DMS114 treated with DMSO at 0.1 percent for 48 hours (cell line): Measurements from ENCODE around the gene TMPRSS13.
"Not testable (repeated sequence)": the region's sequence is repeated elsewhere in the genome, so short reads cannot be mapped to it uniquely, and the experiment has no call there.

Experiments
- DNase-seq: peaks from one replicate; lab custom pipeline; 2025; ENCODE audit not compliant: unreplicated experiment; lab: John Stamatoyannopoulos, UW

TMPRSS13 gene

DNA sequence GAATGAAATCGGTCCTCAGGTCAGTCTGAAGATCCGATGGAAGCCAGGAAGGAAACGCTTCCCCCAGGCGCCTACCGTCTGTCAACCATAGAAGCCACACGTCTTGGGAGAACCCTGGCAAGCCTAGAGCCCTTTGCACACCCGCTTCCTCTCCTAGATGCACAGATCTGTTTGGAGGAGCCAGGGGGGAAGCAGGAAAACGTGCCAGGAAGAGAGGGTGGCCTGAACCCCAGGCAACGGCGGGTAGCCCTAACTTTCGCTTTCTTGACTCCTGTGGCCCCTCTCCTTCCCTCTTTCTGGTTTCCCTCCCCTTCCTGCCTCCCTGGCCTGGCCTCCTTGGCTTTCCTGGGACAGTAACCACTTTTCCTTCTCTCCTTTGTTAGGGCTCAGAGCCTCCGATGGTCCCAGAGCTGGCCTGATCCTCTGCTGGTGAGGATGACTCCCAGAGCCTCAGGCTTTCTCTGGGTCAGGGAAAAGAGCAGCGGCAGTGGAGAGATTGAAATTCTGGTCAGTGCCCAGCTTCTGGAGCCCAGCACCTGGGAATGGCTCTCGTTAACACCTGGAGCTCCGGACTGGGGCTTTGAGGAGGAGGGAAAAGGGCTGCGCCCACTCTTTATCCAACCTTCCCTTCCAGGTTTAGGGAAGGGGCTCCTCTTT, 54.8 kb downstream of the TMPRSS13 start:
- DNase-seq: no peak

- no peak for DNase-seq
These were observed 55.4 kb downstream of the TMPRSS13 start for GRCh38 chr11:117873828-117874125.

DNA sequence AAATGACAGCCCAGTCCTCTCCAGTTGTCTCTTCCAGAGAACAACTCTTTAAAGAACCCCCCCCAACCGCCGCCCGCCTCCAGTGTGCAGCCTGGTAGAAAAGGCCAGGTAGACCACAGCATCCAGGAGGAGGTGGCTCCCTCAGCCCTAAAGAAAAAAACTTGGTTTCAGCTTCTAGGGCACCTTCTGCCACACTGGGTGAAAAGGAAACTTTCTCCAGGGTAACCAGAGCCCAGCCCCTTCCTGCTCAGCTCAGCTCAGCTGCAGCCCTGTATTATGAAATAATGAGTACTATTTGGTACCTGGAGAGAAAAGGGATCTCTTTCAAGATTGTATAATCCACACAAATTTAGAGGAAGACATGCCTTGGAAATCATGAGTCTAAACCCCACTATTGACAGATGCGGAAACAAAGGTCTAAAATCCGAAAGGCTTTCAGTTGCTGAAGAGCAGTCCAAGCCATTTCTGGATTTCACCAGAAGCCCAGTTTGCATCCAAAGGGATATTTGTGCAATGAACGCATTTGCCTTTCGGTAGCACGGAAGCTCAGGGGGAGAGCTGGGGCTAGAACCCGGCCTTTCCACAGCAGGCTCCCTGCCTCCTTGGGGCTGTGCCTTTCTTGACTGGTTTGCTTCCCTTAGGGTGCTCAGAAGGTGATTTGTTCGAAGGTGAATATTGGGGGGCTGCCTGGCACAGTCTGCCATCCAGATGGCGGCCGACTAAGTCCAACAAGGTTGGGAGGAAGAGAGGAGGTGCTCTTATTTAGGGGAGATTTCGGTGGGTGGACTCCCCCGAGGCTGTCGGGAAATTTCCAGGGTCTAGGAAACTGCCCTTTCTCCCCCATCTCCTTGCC, 56.0 kb downstream of the TMPRSS13 start:
- DNase-seq: no peak

- DNase-seq: no peak
These were observed 56.7 kb downstream of the TMPRSS13 start for GRCh38 chr11:117872420-117872961.

- no peak for DNase-seq
These were observed 57.4 kb downstream of the TMPRSS13 start for GRCh38 chr11:117871784-117872183.

DNA sequence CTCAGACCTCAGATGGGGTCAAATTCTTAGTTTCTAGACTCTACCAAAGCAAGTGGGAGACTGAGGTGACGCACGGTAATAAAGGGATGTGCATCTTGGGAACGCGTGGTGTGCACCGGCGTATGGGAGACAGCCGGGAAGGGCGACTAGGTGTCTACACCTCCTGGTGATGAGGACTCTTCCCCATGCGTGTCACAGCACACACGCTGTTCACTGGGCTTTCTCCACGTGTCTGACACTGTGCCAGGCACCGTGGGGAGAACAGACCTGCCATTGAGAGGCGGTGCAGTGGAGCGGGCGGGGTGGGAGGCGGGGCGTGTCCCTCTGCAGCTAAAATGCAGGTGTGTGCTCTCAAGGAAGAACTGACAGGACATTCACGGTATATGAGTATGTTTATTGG, 58.0 kb downstream of the TMPRSS13 start:
- no peak for DNase-seq

DNA sequence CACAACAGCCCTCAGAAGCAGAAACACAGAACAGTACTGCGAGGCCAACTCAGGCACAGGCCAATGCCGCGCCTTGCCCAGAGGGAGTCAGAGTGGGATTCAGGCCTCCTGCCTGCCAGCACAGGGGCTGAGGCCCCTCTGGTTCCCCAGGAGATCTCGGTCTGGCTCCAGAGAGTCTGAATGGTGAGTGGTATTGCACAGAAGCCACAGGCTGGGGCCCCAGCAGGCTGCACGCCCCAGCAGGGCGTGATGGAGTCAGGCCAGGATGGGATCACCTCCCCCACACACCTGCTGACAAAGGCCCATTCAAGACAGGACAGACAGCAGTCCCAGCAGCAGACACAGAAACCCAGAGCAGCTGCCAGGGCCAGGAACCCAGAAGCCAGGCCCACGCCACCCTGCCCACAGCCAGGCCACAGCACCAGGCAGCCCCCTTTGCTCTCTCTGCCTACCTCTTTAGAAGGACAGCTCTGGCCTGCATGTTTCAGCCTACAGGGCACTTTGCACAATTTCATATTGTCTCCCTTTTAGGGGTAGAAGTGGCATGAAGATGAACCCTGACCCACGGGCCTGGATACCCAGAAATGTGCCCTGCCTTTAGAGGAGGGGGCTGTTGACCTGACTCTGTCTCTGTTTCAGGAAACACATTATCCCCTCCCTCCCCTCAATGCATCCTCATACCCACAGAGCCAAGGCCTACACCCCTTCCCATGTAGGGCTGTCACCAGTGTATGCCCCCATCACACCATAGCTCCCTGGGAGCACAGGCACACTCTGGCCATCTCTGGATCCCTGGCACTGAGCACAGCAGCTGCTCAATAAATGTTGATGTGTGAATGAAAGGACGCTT, 58.9 kb downstream of the TMPRSS13 start:
- DNase-seq: no peak

- no peak for DNase-seq
These were observed 59.6 kb downstream of the TMPRSS13 start for GRCh38 chr11:117869604-117870003.

DNA sequence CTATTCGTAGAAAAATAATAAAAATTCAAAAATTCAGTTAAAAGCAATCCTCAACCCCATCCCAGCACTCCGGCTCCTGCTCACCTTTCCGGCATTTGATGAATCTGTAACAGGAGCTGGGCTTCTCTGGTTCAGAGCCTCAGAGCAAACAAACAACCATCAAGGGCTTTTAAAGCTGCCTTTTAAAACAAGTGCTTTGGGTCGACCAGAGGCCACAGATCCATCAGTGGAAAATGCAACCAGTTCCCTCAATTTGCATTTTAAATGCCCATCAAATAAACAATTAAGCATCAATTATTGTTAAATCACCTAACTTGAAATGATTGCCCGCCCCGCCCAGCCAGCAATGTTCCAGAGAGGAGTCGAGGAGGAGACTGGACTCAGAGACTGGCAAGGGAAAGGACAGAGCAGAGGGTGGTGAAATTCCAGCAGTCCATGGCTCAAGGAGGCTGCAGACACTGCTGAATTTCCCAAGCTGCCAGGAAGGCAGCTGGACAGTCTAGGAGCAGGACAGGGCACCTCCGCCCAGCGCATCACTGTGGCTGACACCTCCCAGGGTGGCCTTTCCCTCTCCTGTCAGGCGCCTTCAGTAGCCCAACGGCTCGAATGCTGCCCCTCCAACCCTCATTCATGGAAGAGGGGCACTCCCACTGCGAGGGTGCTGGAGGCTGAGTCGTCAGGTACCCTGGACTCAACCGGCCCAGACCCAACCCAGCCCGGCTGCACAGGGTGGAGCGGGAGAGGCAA, 60.2 kb downstream of the TMPRSS13 start:
- no peak for DNase-seq

DNA sequence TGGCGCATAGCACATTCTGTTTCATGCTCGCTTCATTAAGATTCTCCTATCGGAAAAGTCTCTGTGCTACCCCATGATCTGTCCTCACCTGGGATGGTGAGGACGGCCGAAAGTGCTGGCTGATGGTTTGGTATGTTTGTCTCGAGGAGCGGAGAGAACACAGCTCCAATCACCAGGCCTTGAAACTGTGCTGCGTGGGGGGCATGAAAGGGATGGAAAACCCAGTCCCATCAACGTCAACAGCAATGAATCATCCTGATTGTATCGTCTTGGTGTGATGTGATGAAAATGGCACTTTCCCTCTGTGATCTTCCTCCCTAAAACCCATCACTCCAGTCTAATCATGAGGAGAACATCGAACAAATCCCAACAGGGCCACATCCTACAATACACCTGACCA, 61.1 kb downstream of the TMPRSS13 start:
- no peak for DNase-seq

DNA sequence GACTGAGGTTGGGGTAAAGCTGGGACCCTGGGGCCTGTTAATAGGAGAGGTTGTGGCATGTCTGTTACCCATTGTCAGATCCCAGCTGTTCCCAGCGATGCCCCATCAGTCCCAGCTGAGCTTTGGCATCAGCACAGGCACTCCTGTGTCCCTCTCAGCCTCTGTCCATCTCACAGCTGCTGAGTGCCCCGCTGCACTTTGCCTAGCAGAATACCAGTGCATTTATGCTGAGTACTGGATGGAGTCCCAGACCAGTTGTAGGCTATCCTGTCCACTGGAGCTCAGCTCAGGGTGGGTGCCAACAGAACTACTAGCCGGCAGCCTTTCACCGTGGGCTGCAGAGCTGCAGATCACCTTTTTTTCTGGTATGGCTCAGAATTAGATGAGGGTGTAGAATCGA, 62.7 kb downstream of the TMPRSS13 start:
- DNase-seq: no peak

GRCh38 chr11:117865546-117865945, 63.7 kb downstream of the TMPRSS13 start:
- DNase-seq: not testable (repeated sequence)

GRCh38 chr11:117863383-117863782, 65.8 kb downstream of the TMPRSS13 start:
- no peak for DNase-seq

DNA sequence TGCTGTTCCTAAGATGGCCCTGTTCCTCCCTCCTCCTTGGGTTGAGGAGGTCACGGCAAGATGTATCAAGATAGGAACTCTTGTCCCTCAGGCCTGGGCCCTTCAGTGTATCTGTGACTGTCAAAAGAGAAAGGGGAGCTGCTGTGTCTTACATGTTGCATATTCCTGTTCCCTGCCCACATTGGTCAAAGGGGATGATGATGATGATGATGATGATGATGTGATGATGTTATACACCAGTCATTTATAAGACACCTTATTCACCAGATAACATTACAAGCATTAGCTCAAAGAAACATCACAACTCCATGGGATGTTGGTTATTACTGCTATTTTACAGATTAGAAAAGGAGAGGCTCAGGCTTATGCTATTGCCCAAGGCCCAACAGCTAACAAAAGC, 66.4 kb downstream of the TMPRSS13 start:
- DNase-seq: no peak

DNA sequence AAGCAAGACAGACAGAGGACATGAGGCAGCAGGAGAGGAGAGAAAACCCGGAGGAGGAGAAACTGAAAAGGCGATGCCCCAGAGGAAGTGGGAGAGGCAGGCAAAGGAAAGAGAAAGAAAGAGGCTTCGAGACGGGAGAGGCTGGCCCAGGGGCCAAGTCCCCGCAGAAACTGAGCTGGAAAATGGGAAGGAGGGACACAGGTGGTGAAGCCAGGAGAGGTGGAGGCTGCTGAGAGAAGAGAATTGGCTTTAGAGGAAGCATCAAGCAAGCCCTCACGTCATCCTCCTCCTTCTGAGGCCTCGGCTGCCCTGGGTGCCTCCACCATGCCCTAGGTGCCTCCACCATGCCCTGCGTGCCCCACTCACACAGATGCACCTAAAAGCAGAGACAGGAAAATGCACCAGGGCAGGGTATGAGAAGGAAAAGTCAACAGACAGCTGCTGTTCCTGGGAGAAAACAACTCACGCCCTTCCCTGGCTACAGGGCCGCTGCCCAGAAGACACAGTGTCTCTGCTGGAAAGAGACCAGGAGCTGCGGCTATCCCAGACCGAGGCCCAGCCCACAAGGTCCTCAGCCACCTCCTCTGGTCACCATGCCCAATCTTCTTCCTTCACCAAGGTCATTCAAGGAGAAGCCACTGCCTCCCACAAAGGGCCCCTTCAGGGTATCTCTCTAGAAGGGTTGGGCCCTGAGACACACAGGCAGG, 67.0 kb downstream of the TMPRSS13 start:
- DNase-seq: no peak

GRCh38 chr11:117861151-117862018, 67.8 kb downstream of the TMPRSS13 start:
- no peak for DNase-seq

DNA sequence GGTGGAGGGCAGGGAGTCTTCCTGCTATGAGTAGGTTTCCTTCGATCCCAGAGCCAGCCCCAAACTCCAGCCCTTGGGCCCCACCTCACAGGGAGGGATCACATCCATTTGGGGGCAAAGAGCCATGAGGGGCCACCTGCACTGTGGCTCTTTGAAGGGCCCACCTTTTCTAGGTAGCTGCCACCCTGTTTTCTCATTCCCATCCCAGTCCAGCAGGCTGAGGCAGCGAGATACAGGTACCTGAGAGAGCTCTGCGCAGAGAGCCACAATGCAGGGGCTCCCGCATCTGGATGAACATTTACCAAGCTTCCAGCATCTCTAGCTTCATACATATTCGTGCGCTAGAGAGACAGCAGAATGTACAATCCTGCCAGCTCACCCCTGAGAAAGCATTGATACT, 69.1 kb downstream of the TMPRSS13 start:
- DNase-seq: no peak

DNA sequence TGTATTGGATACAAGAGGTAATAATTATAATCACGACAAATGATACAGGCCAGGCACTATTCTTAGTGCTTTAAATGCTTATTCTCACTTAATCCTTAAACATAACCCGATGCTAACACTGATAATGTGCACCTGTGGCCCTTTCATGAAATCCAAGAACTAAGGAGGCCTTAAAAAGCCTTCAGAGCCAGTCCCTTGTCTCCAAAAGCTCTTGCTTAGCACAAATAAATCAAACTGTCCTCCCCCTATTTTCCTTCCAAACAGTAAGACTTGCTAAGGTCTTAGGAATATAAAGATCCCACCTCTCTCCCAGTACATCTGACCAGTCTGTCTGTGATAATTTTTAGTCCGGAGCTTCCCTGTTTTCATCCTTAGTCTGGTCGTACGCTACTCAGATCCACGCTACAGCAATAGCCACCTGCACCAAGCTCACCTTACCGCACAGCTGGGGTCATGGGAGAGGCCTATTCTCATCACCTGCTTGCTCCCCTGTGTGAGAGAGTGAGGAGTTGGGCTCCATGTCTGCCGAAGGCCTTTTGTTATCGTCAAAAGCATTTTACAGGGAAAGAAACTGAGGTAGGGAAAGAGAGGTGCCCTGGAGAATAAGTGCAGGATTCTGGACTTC, 69.6 kb downstream of the TMPRSS13 start:
- no peak for DNase-seq

GRCh38 chr11:117859061-117859460, 70.1 kb downstream of the TMPRSS13 start:
- DNase-seq: no peak
